Measurements from ENCODE around the gene CA6. TPM values are rescaled to one million over a fixed set of nuclear protein-coding genes. Genes with fewer than 3 reads are reported as not detected.
"Not testable (repeated sequence)": the region's sequence is repeated elsewhere in the genome, so short reads cannot be mapped to it uniquely, and the experiment has no call there.

CA6 gene
- total RNA-seq, result 0.19 TPM
- long read RNA-seq, result 0 reads

- no peak for ATAC-seq
- intact Hi-C loops (cut with DNase I), result no loop called here
- no peak for DNase-seq (ENCODE audit: missing footprints)
These were observed at the start of gene CA6 for GRCh38 chr1:8945568-8945967. Gene CA6 (plus strand): TSS chr1:8945868. CDS start chr1:8945887, 19 bp downstream.

- ATAC-seq; intact Hi-C loops (cut with DNase I); DNase-seq (ENCODE audit: missing footprints): not testable (repeated sequence)
These were observed 48.9 kb upstream of the CA6 start for GRCh38 chr1:8896775-8897174.

- intact Hi-C loops (cut with DNase I); ATAC-seq; DNase-seq (ENCODE audit: missing footprints): not testable (repeated sequence)
These were observed 48.2 kb upstream of the CA6 start for GRCh38 chr1:8897505-8897904.

GRCh38 chr1:8898418-8898817 is 47.2 kb upstream of the CA6 start:
- intact Hi-C loops (cut with DNase I); DNase-seq (ENCODE audit: missing footprints); ATAC-seq: not testable (repeated sequence)

GRCh38 chr1:8899046-8899445 is 46.6 kb upstream of the CA6 start:
- intact Hi-C loops (cut with DNase I), result no loop called here
- ATAC-seq, result no peak
- no peak for DNase-seq (ENCODE audit: missing footprints)

- ATAC-seq; intact Hi-C loops (cut with DNase I); DNase-seq (ENCODE audit: missing footprints): not testable (repeated sequence)
These were observed 45.0 kb upstream of the CA6 start for GRCh38 chr1:8900684-8901083.

GRCh38 chr1:8902765-8903164 is 42.9 kb upstream of the CA6 start:
- DNase-seq (ENCODE audit: missing footprints) (no peak), ATAC-seq (no peak)
- intact Hi-C loops (cut with DNase I), result no loop called here

- no peak for ATAC-seq
- intact Hi-C loops (cut with DNase I), result no loop called here
- DNase-seq (ENCODE audit: missing footprints), result no peak
These were observed 42.3 kb upstream of the CA6 start for GRCh38 chr1:8903410-8903809.

- intact Hi-C loops (cut with DNase I), result no loop called here
- DNase-seq (ENCODE audit: missing footprints) (no peak), ATAC-seq (peak; percentile 60)
These were observed 41.6 kb upstream of the CA6 start for GRCh38 chr1:8903908-8904650.

- DNase-seq (ENCODE audit: missing footprints) (no peak), ATAC-seq (no peak)
- intact Hi-C loops (cut with DNase I), result no loop called here
These were observed 40.0 kb upstream of the CA6 start for GRCh38 chr1:8905582-8906191.

GRCh38 chr1:8908388-8909151 is 37.1 kb upstream of the CA6 start:
- intact Hi-C loops (cut with DNase I), result no loop called here
- ATAC-seq, result no peak

GRCh38 chr1:8910331-8910730 is 35.3 kb upstream of the CA6 start:
- intact Hi-C loops (cut with DNase I), result no loop called here
- DNase-seq (ENCODE audit: missing footprints) (no peak), ATAC-seq (no peak)

More at GRCh38 chr1:8908388-8909151, 37.1 kb upstream of the CA6 start:
- DNase-seq (ENCODE audit: missing footprints), result no peak

- no peak for ATAC-seq
- intact Hi-C loops (cut with DNase I), result no loop called here
These were observed 34.8 kb upstream of the CA6 start for GRCh38 chr1:8910914-8911313.

GRCh38 chr1:8911416-8912309 is 34.0 kb upstream of the CA6 start:
- DNase-seq (ENCODE audit: missing footprints), result no peak
- ATAC-seq, result no peak
- intact Hi-C loops (cut with DNase I), result no loop called here

More at GRCh38 chr1:8910914-8911313, 34.8 kb upstream of the CA6 start:
- no peak for DNase-seq (ENCODE audit: missing footprints)

- DNase-seq (ENCODE audit: missing footprints), result no peak
These were observed 32.2 kb upstream of the CA6 start for GRCh38 chr1:8913457-8913856.

GRCh38 chr1:8914466-8914865 is 31.2 kb upstream of the CA6 start:
- DNase-seq (ENCODE audit: missing footprints) (no peak), ATAC-seq (no peak)
- intact Hi-C loops (cut with DNase I), result no loop called here

More at GRCh38 chr1:8913457-8913856, 32.2 kb upstream of the CA6 start:
- ATAC-seq, result no peak
- intact Hi-C loops (cut with DNase I), result no loop called here

GRCh38 chr1:8915446-8915845 is 30.2 kb upstream of the CA6 start:
- intact Hi-C loops (cut with DNase I), result loop anchor here (5.0 kb wide), 1 partner anchor 187 kb away; no protein-coding TSS in a partner anchor
- ATAC-seq, result no peak
- DNase-seq (ENCODE audit: missing footprints), result no peak

GRCh38 chr1:8917536-8917935 is 28.1 kb upstream of the CA6 start:
- intact Hi-C loops (cut with DNase I), result loop anchor here (5.0 kb wide), 1 partner anchor 185 kb away; no protein-coding TSS in a partner anchor
- not testable (repeated sequence) for DNase-seq (ENCODE audit: missing footprints); ATAC-seq
